Activated T-helper 1 cell treated with anti-CD3 and anti-CD28 coated beads, Interleukin-12 subunit alpha, Interleukin-12 subunit beta, Interleukin-2, Interleukin-4 antibody, amounts not matched to agents 30 ng/mL and 10 ng/mL and 1 ng/mL, durations not matched to agents 14 hours and 24 hours and 36 hours (primary cell): Measurements from ENCODE around the gene RPL14. TPM values are rescaled to one million over a fixed set of nuclear protein-coding genes. Genes with fewer than 3 reads are reported as not detected.

ENCODE experiments used
- DNase-seq: peaks from one replicate; pipeline ENCODE4 v3.0.0; 2021; ENCODE audit warnings: low spot score
- H3K27ac Mint-ChIP-seq: one replicate; pipeline ENCODE4 v1.8.0; 2021; ENCODE audit warnings: mild to moderate bottlenecking, mixed read lengths
- H3K27me3 Mint-ChIP-seq: one replicate; pipeline ENCODE4 v1.8.0; 2022; ENCODE audit warnings: mild to moderate bottlenecking, moderate library complexity, mixed read lengths; ENCODE audit not compliant: insufficient read depth
- H3K36me3 Mint-ChIP-seq: one replicate; pipeline ENCODE4 v1.8.0; 2021; ENCODE audit warnings: low read depth, mixed read lengths
- H3K4me1 Mint-ChIP-seq: one replicate; pipeline ENCODE4 v1.8.0; 2021; ENCODE audit warnings: low read depth, mixed read lengths
- H3K4me3 Mint-ChIP-seq: one replicate; pipeline ENCODE4 v1.8.0; 2021; ENCODE audit warnings: mild to moderate bottlenecking, moderate library complexity, mixed read lengths
- H3K9me3 Mint-ChIP-seq: one replicate; pipeline ENCODE4 v1.8.0; 2021; ENCODE audit warnings: mixed read lengths
- intact Hi-C: fragments of 100-400 bp; cut with micrococcal nuclease; formaldehyde crosslinking; loops from one replicate; pipeline ENCODE4 v1.15.1; 2024
- total RNA-seq: library from RNA; stranded (reverse); gene quantifications from 2 replicates; pipeline ENCODE4 v1.2.3, GENCODE V29; 2022

RPL14 gene
- total RNA-seq, 1 donor from 2014 or later = 2,245 TPM

DNA sequence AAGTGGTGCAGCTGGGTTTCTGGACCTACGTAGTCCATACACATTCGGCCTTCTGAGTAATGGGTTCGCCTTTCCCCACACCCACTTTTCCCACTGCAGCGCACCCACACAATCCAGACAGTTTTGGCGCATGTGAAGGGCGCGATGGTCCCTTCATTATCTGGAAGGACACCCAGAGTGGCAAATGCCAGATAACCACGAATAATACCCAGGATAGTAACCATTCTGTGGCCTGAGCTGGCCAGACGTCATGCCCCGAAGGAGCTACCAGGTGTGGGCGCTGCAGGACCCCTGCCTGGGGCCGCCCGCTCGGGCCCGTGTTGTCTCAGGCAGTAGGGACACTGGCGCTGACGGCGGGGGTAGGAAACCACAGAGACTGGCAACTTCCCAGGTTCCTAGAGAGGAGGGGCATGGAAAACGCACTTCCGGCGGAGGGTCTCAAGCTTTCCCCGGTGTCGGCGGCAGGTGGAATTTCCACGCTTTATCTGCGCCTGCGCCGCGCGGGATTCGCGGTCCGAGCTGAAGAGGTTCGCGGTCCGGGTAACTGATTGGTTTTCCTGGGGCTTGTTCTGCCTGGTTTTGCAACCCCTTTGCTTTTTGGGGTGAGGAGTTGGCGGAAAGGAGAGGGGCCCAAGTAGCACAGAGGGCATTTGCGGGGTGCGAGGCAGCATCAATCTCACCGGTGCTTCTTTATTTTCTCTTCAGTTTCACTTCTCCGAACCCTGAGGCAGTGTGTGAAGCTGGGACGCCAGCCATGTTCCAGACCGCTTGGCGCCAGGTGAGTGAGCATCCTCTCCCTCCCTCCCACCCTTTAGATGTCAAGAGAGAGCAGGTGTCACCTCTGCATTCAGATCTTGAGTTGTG, 48.7 kb downstream of the RPL14 start, which contains the start of gene ZNF620:
Gene ZNF620, plus strand, starts transcription at position 441 of the 864 bp plus-strand sequence. Its CDS starts 314 bp downstream, at position 755.
- Mint-ChIP-seq H3K4me1 (peaks cover 20% of the 10 kb centered on the region), H3K27ac (peak within 1 kb of the TSS; percentile 47), H3K9me3 (no peaks in the 10 kb centered on the region), H3K27me3 (no peaks in the 10 kb centered on the region), H3K4me3 (peak within 1 kb of the TSS; percentile 89), H3K36me3 (peaks cover 17% of the 10 kb centered on the region)
- intact Hi-C loops = loop anchor here (1.0 to 2.0 kb wide), 4 partner anchors 18 to 53 kb away; partner anchors contain the start of genes RPL14, ZNF619 and ZNF621
- DNase-seq = peak; percentile 34

DNA sequence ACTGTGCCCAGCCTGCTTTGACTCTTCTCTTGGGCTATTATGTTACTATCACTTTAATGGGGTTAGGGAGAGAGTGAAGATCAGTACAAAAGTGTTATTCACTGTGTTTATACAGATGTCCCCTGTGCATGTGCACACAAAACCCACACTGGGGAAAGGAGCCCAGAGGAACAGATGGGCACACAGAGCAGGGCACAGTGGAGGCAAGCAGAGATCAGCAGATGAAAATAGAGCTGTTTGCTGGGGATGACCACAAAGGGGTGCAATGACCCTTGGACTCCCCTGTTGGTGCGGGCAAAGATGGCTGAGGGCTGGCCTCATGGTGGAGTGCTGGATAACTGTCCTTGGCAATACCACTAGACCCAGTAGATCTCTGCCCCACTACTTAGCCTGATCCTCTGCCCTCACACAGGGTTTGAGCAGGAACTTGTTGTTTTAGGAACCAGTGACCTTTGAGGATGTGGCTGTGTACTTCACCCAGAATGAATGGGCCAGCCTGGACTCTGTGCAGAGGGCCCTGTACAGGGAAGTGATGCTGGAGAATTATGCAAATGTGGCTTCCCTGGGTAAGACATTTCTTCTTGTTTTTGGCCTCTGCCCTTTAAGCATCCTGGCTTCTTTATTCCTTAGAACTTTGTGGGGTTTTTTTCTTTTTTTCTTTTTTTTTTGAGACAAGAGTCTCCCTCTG, 54.0 kb downstream of the RPL14 start:
- intact Hi-C loops = no loop called here
- no peak overlapping the region for H3K27ac Mint-ChIP-seq
- H3K4me1 Mint-ChIP-seq = peaks cover 7% of the 10 kb centered on the region
- DNase-seq = no peak
- H3K36me3 Mint-ChIP-seq = peaks cover 38% of the 10 kb centered on the region
- no peak overlapping the region for H3K4me3 Mint-ChIP-seq
- H3K27me3 Mint-ChIP-seq = no peaks in the 10 kb centered on the region
- no peaks in the 10 kb centered on the region for H3K9me3 Mint-ChIP-seq

DNA sequence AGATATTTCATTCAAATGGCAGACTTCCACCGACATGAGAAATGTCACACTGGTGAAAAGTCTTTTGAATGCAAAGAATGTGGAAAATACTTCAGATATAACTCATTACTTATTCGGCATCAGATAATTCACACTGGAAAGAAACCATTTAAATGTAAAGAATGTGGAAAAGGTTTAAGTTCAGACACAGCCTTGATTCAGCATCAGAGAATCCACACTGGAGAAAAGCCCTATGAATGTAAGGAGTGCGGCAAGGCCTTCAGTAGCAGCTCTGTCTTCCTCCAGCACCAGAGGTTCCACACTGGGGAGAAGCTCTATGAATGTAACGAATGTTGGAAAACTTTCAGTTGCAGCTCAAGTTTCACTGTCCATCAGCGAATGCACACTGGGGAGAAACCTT, 59.1 kb downstream of the RPL14 start:
- DNase-seq = no peak
- no peak overlapping the region for H3K4me3 Mint-ChIP-seq
- H3K27ac Mint-ChIP-seq = no peak overlapping the region
- H3K9me3 Mint-ChIP-seq = no peaks in the 10 kb centered on the region
- H3K4me1 Mint-ChIP-seq = no peaks in the 10 kb centered on the region
- no peaks in the 10 kb centered on the region for H3K27me3 Mint-ChIP-seq
- intact Hi-C loops = no loop called here
- peaks cover 31% of the 10 kb centered on the region for H3K36me3 Mint-ChIP-seq

DNA sequence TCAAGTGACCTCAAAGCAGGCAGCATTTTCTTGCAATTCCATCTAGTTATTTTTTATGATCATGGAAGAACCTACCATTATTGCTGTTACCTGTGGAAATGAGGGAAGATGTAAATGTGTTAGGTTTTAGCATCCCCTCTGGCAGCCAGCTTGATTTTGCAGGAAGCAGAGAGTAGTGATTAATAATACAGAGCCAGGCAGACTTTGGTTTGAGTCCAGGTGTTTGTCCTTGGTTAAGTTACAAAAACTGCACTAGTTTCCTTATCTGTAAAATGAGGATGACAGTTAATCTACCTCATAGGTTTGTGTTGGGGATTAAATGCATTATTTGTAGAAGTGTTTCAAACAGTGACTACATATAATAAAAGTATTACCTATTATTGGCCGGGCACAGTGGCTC, 60.9 kb downstream of the RPL14 start:
- Mint-ChIP-seq H3K9me3 (no peaks in the 10 kb centered on the region), H3K4me3 (no peak overlapping the region), H3K27ac (no peak overlapping the region), H3K36me3 (peaks cover 34% of the 10 kb centered on the region), H3K27me3 (no peaks in the 10 kb centered on the region), H3K4me1 (no peaks in the 10 kb centered on the region)
- intact Hi-C loops = no loop called here
- no peak for DNase-seq

Other genes starting within 250 kb of the RPL14 start
- gene EIF1B, start 147.6 kb upstream of the RPL14 start, total RNA-seq = 49.1 and 49.6 TPM in 2 replicates
- gene ENTPD3, start 70.2 kb upstream of the RPL14 start, total RNA-seq = not detected in 2 replicates
- gene ZNF619, start 19.8 kb downstream of the RPL14 start, total RNA-seq = 7.1 and 8.2 TPM in 2 replicates
- 5.5 and 6.0 TPM in 2 replicates for gene ZNF620, start 48.7 kb downstream of the RPL14 start, total RNA-seq
- gene ZNF621, start 67.6 kb downstream of the RPL14 start, total RNA-seq = 18.3 and 19.0 TPM in 2 replicates